Fibroblast of lung (primary cell): ENCODE measurements around the gene HAUS5.

ENCODE experiments used
- EZH2 ChIP-seq: IDR thresholded peaks from 2 replicates; pipeline ENCODE4 v1.5.1; 2012; ENCODE audit warnings: low read length, control low read depth, mild to moderate bottlenecking; ENCODE audit errors: missing control alignments
- TF ChIP-seq, protein P1 (sequence below), 2 donors: IDR thresholded peaks in 1 of 2; conservative IDR thresholded peaks in 1 of 2; 1 replicate in 1 of 2; 2 replicates in 1 of 2; pipeline ENCODE4 v1.5.1; 2011 to 2012; ENCODE audit warnings: low read length in 2 of 2, control low read depth in 1 of 2, inconsistent platforms in 1 of 2, low read depth in 1 of 2, mild to moderate bottlenecking in 1 of 2

DNA sequence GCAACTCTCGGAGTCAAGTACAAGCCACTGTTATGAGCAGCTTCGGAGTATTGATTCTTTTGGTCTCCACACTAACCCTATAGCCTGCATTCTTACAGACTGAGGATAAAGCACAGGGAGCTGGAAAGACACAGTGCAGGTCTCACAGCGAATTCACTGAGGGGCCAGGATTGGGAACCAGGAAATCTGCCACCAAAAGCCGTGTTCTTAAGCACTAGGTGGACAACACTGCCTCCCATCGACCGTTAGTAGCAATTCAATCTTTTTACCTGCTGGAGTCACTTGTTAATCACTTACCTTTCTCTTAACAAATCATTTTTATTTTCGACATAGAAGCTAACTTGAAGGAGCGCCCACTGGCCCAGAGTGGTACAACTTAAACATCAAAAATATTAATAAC is 20.3 kb upstream of the HAUS5 start:
- TF ChIP-seq, protein P1, sequence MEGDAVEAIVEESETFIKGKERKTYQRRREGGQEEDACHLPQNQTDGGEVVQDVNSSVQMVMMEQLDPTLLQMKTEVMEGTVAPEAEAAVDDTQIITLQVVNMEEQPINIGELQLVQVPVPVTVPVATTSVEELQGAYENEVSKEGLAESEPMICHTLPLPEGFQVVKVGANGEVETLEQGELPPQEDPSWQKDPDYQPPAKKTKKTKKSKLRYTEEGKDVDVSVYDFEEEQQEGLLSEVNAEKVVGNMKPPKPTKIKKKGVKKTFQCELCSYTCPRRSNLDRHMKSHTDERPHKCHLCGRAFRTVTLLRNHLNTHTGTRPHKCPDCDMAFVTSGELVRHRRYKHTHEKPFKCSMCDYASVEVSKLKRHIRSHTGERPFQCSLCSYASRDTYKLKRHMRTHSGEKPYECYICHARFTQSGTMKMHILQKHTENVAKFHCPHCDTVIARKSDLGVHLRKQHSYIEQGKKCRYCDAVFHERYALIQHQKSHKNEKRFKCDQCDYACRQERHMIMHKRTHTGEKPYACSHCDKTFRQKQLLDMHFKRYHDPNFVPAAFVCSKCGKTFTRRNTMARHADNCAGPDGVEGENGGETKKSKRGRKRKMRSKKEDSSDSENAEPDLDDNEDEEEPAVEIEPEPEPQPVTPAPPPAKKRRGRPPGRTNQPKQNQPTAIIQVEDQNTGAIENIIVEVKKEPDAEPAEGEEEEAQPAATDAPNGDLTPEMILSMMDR (conservative IDR thresholded peaks at IDR 0.05 in 1 of 2, IDR thresholded peaks at IDR 0.05 in 1 of 2; ENCODE audit: low read depth in 1 of 2, low read length in 2 of 2): peak; percentile 47 to 60
- no peak for TF ChIP-seq EZH2
